CD4-positive, alpha-beta T cell (primary cell): ENCODE results near the gene NRXN3. TPM values are rescaled to one million over a fixed set of nuclear protein-coding genes. Genes with fewer than 3 reads are reported as not detected.

Experiments used
- ATAC-seq: fragments of 200-7000 bp; cut with Tn5 transposase; one replicate; pipeline ENCODE4 v1.10.0; 2022; ENCODE audit warnings: mild to moderate bottlenecking; ENCODE audit not compliant: poor library complexity
- CTCF ChIA-PET: fragments of 350-600 bp; sonication (Branson Sonifier 250); formaldehyde crosslinking; loops from one replicate; lab custom pipeline; 2021; ENCODE audit warnings: antibody characterized with exemption, inconsistent platforms; lab: Charles Lee
- POLR2A ChIA-PET: fragments of 350-600 bp; sonication (Branson Sonifier 250); formaldehyde crosslinking; loops from one replicate; lab custom pipeline; 2021; ENCODE audit warnings: antibody characterized with exemption, inconsistent platforms; lab: Charles Lee
- DNase-seq, 14 experiments: peaks; one replicate each; pipeline ENCODE4 v3.0.0-alpha.2; 2013 to 2020; ENCODE audit warnings: mixed read lengths in 2 of 14
- H3K27ac ChIP-seq, 2 donors: one replicate each; pipeline versions ENCODE4 v1.5.1 to v1.7.0; 2013; ENCODE audit warnings: low read length in 2 of 2, low read depth in 1 of 2, mild to moderate bottlenecking in 1 of 2
- H3K27me3 ChIP-seq, 2 experiments: 1 replicate in 1 of 2; 2 replicates in 1 of 2; pipeline versions ENCODE4 v1.6.1 to v1.7.0; 2013; ENCODE audit warnings: low read length in 2 of 2, control low read depth in 1 of 2, mild to moderate bottlenecking in 1 of 2, moderate library complexity in 1 of 2; ENCODE audit not compliant: insufficient read depth in 2 of 2, control insufficient read depth in 1 of 2
- H3K36me3 ChIP-seq: one replicate; pipeline ENCODE4 v1.6.1; 2013; ENCODE audit warnings: low read length, control low read depth; ENCODE audit not compliant: insufficient read depth
- H3K4me1 ChIP-seq: one replicate; pipeline ENCODE4 v1.6.1; 2013; ENCODE audit warnings: low read length, control low read depth; ENCODE audit not compliant: insufficient read depth
- H3K4me3 ChIP-seq: one replicate; pipeline ENCODE4 v1.5.1; 2013; ENCODE audit warnings: mild to moderate bottlenecking, low read length, moderate library complexity
- H3K9me3 ChIP-seq, 2 experiments: 1 replicate in 1 of 2; 2 replicates in 1 of 2; pipeline versions ENCODE4 v1.6.1 to v1.7.0; 2013; ENCODE audit warnings: low read length in 2 of 2, mild to moderate bottlenecking in 2 of 2, control low read depth in 1 of 2, moderate library complexity in 1 of 2; ENCODE audit not compliant: control insufficient read depth in 1 of 2, insufficient read depth in 1 of 2
- H3K27ac Mint-ChIP-seq: one replicate; pipeline ENCODE4 v1.8.0; 2020; ENCODE audit warnings: mixed read lengths
- H3K27me3 Mint-ChIP-seq: one replicate; pipeline ENCODE4 v1.8.0; 2021; ENCODE audit warnings: mixed read lengths
- H3K36me3 Mint-ChIP-seq: one replicate; pipeline ENCODE4 v1.8.0; 2021; ENCODE audit warnings: low read depth, mixed read lengths
- H3K4me1 Mint-ChIP-seq: one replicate; pipeline ENCODE4 v1.8.0; 2021; ENCODE audit warnings: low read depth, mixed read lengths
- H3K4me3 Mint-ChIP-seq: one replicate; pipeline ENCODE4 v1.8.0; 2020; ENCODE audit warnings: mild to moderate bottlenecking, mixed read lengths
- H3K9me3 Mint-ChIP-seq: one replicate; pipeline ENCODE4 v1.8.0; 2020; ENCODE audit warnings: mixed read lengths
- CTCF ChIP-seq: fragments of 200-600 bp; IDR thresholded peaks from one replicate; pipeline ENCODE4 v1.8.0; 2022; ENCODE audit warnings: antibody characterized with exemption, mild to moderate bottlenecking
- intact Hi-C, 2 experiments: fragments of 100-400 bp; cut with DNase I in 1 of 2; cut with micrococcal nuclease in 1 of 2; formaldehyde crosslinking; loops; one replicate each; pipeline versions ENCODE4 v1.15.1 to v1.9.0; 2023 to 2025; cut with DNase I, micrococcal nuclease
- total RNA-seq, 174 experiments: library from RNA in 2 of 174; stranded (reverse) in 2 of 174; gene quantifications; one replicate each; pipeline ENCODE4 v1.2.3 and lab custom pipeline; 2021 to 2026

Gene NRXN3
- total RNA-seq, 2 experiments from 2014 or later, result not detected

- peaks cover 29% of the 10 kb centered on the region for H3K27me3 Mint-ChIP-seq
- no peak overlapping the region for H3K27ac ChIP-seq
- ATAC-seq, result no peak
- H3K27me3 ChIP-seq, result no peaks in the 10 kb centered on the region
- H3K4me3 Mint-ChIP-seq, result no peak overlapping the region
- POLR2A ChIA-PET, result no interaction called here
- DNase-seq, result no peak
- H3K36me3 Mint-ChIP-seq, result no peaks in the 10 kb centered on the region
- CTCF ChIA-PET, result no interaction called here
- H3K4me1 ChIP-seq, result no peaks in the 10 kb centered on the region
- no peak overlapping the region for H3K4me3 ChIP-seq
- H3K9me3 ChIP-seq, result no peaks in the 10 kb centered on the region
- no peaks in the 10 kb centered on the region for H3K4me1 Mint-ChIP-seq
- no peak for TF ChIP-seq CTCF
- H3K27ac Mint-ChIP-seq, result no peak overlapping the region
- H3K9me3 Mint-ChIP-seq, result no peaks in the 10 kb centered on the region
- intact Hi-C loops, result no loop called here
- H3K36me3 ChIP-seq, result no peaks in the 10 kb centered on the region
Measured at GRCh38 chr14:78136695-78137094, 33.5 kb upstream of the NRXN3 start.

- no peak for DNase-seq
- Mint-ChIP-seq H3K4me3 (no peak overlapping the region), H3K36me3 (no peaks in the 10 kb centered on the region), H3K4me1 (no peaks in the 10 kb centered on the region), H3K9me3 (no peaks in the 10 kb centered on the region), H3K27me3 (peaks cover 38% of the 10 kb centered on the region), H3K27ac (no peak overlapping the region)
- ATAC-seq, result no peak
- H3K36me3 ChIP-seq, result no peaks in the 10 kb centered on the region
- no peaks in the 10 kb centered on the region for H3K27me3 ChIP-seq
- H3K9me3 ChIP-seq, result no peaks in the 10 kb centered on the region
- ChIA-PET POLR2A (no interaction called here), CTCF (no interaction called here)
- intact Hi-C loops, result no loop called here
- TF ChIP-seq CTCF, result no peak
- H3K27ac ChIP-seq, result no peak overlapping the region
- no peaks in the 10 kb centered on the region for H3K4me1 ChIP-seq
- no peak overlapping the region for H3K4me3 ChIP-seq
Measured at GRCh38 chr14:78141590-78141989, 28.6 kb upstream of the NRXN3 start.

GRCh38 chr14:78142998-78143397 lies 27.2 kb upstream of the NRXN3 start:
- Histone ChIP-seq H3K27ac (no peak overlapping the region), H3K36me3 (no peaks in the 10 kb centered on the region), H3K4me1 (no peaks in the 10 kb centered on the region), H3K9me3 (no peaks in the 10 kb centered on the region), H3K27me3 (no peaks in the 10 kb centered on the region), H3K4me3 (no peak overlapping the region)
- intact Hi-C loops, result no loop called here
- no peak for DNase-seq
- ATAC-seq, result no peak
- Mint-ChIP-seq H3K4me1 (no peaks in the 10 kb centered on the region), H3K36me3 (no peaks in the 10 kb centered on the region), H3K9me3 (no peaks in the 10 kb centered on the region), H3K27me3 (peaks cover 30% of the 10 kb centered on the region), H3K27ac (no peak overlapping the region), H3K4me3 (no peak overlapping the region)
- ChIA-PET CTCF (no interaction called here), POLR2A (no interaction called here)
- no peak for TF ChIP-seq CTCF
